GM19239 (cell line): Measurements from ENCODE around the gene CR2.
"Not testable (repeated sequence)": the region's sequence is repeated elsewhere in the genome, so short reads cannot be mapped to it uniquely, and the experiment has no call there.

Experiments
- DNase-seq: peaks from one replicate; pipeline ENCODE4 v3.0.0; 2011; ENCODE audit warnings: low spot score; ENCODE audit not compliant: insufficient read length
- FAIRE-seq: peaks from 2 replicates; lab custom pipeline; 2011; peaks lifted over from hg19 to GRCh38; lab: Jason Lieb, UNC

CR2 gene

GRCh38 chr1:207454046-207454964 is at the start of gene CR2:
TSS of gene CR2 (plus strand) at chr1:207454328. CDS start at chr1:207454419, 91 bp downstream.
- DNase-seq = peak; percentile 33

GRCh38 chr1:207404849-207405525 is 49.1 kb upstream of the CR2 start:
- peak; percentile 40 for DNase-seq

More at GRCh38 chr1:207454046-207454964, at the start of gene CR2:
- FAIRE-seq = peak; percentile 75

GRCh38 chr1:207405814-207406213 is 48.3 kb upstream of the CR2 start:
- no peak for FAIRE-seq

More at GRCh38 chr1:207404849-207405525, 49.1 kb upstream of the CR2 start:
- FAIRE-seq = peak; percentile 95

GRCh38 chr1:207407655-207408260 is 46.4 kb upstream of the CR2 start:
- no peak for DNase-seq
- peak; percentile 84 for FAIRE-seq

More at GRCh38 chr1:207405814-207406213, 48.3 kb upstream of the CR2 start:
- no peak for DNase-seq

GRCh38 chr1:207412845-207413244 is 41.3 kb upstream of the CR2 start:
- FAIRE-seq = peak; percentile 78
- DNase-seq = no peak

- DNase-seq (peak; percentile 69), FAIRE-seq (peak; percentile 99)
Observed at GRCh38 chr1:207414606-207415108, 39.5 kb upstream of the CR2 start.

- no peak for DNase-seq
- FAIRE-seq = no peak
Observed at GRCh38 chr1:207417076-207417475, 37.1 kb upstream of the CR2 start.

GRCh38 chr1:207418351-207418750 is 35.8 kb upstream of the CR2 start:
- DNase-seq (no peak), FAIRE-seq (peak; percentile 79)

GRCh38 chr1:207420109-207420508 is 34.0 kb upstream of the CR2 start:
- DNase-seq (no peak), FAIRE-seq (no peak)

- DNase-seq = no peak
Observed at GRCh38 chr1:207421078-207421477, 33.0 kb upstream of the CR2 start.

GRCh38 chr1:207423560-207424292 is 30.4 kb upstream of the CR2 start:
- DNase-seq (no peak), FAIRE-seq (no peak)

More at GRCh38 chr1:207421078-207421477, 33.0 kb upstream of the CR2 start:
- no peak for FAIRE-seq

GRCh38 chr1:207424570-207425131 is 29.5 kb upstream of the CR2 start:
- FAIRE-seq (no peak), DNase-seq (no peak)

- DNase-seq = no peak
- FAIRE-seq = no peak
Observed at GRCh38 chr1:207427832-207428585, 26.1 kb upstream of the CR2 start.

- no peak for DNase-seq
- FAIRE-seq = peak; percentile 4
Observed at GRCh38 chr1:207428783-207429182, 25.3 kb upstream of the CR2 start.

- FAIRE-seq (peak; percentile 86), DNase-seq (no peak)
Observed at GRCh38 chr1:207429963-207430362, 24.2 kb upstream of the CR2 start.

GRCh38 chr1:207430602-207431001 is 23.5 kb upstream of the CR2 start:
- FAIRE-seq (no peak), DNase-seq (no peak)

- DNase-seq (no peak), FAIRE-seq (peak; percentile 14)
Observed at GRCh38 chr1:207431508-207431907, 22.6 kb upstream of the CR2 start.

- DNase-seq (no peak), FAIRE-seq (no peak)
Observed at GRCh38 chr1:207433435-207433834, 20.7 kb upstream of the CR2 start.

GRCh38 chr1:207436746-207437145 is 17.4 kb upstream of the CR2 start:
- not testable (repeated sequence) for FAIRE-seq, DNase-seq
